Neural cell (in vitro differentiated cells): ENCODE results near the gene ARHGEF1.

ENCODE experiments used
- CTCF ChIP-seq: fragments of 450-650 bp; IDR thresholded peaks from 2 replicates; pipeline ENCODE4 v1.5.1; 2014; ENCODE audit warnings: antibody characterized with exemption, mild to moderate bottlenecking, moderate library complexity; ENCODE audit not compliant: poor library complexity, severe bottlenecking
- EP300 ChIP-seq: fragments of 450-650 bp; conservative IDR thresholded peaks from 2 replicates; pipeline ENCODE4 v1.6.1; 2014; ENCODE audit warnings: antibody characterized with exemption, mild to moderate bottlenecking, moderate library complexity; ENCODE audit not compliant: poor library complexity, severe bottlenecking
- MXI1 ChIP-seq: fragments of 450-650 bp; conservative IDR thresholded peaks from 2 replicates; pipeline ENCODE4 v1.6.1; 2014; ENCODE audit warnings: antibody characterized with exemption, mild to moderate bottlenecking; ENCODE audit not compliant: poor library complexity, severe bottlenecking
- SMC3 ChIP-seq: fragments of 450-650 bp; conservative IDR thresholded peaks from 2 replicates; pipeline ENCODE4 v1.6.1; 2014; ENCODE audit warnings: antibody characterized with exemption, mild to moderate bottlenecking, moderate library complexity; ENCODE audit not compliant: poor library complexity
- TAF1 ChIP-seq: IDR thresholded peaks from 2 replicates; pipeline ENCODE4 v1.6.1; 2012; ENCODE audit warnings: low read depth
- TF ChIP-seq, protein P1 (sequence below): IDR thresholded peaks from 2 replicates; pipeline ENCODE4 v1.6.1; 2012; ENCODE audit warnings: borderline replicate concordance

DNA sequence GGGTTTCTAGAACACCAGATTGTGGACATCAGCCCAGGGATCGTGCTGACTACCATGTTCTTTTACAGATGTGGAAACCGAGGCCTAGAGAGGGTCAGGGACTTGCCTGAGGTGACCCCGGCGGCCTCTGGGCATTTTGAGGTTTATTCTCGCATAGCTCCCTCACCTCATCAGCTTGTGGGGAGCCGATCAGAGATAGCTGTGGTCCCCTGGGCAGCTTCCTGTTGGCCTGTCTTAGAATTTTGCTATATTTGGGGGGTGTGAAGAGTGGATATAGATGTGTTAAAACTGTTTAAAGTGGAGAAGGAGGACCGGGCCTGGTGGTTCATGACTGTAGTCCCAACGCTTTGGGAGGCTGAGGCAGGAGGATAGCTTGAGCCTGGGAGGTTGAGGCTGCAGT is 6.9 kb downstream of the ARHGEF1 start:
- no peak for TF ChIP-seq TAF1
- TF ChIP-seq EP300: no peak
- TF ChIP-seq MXI1: no peak
- no peak for TF ChIP-seq SMC3
- no peak for TF ChIP-seq CTCF
- TF ChIP-seq, protein P1, sequence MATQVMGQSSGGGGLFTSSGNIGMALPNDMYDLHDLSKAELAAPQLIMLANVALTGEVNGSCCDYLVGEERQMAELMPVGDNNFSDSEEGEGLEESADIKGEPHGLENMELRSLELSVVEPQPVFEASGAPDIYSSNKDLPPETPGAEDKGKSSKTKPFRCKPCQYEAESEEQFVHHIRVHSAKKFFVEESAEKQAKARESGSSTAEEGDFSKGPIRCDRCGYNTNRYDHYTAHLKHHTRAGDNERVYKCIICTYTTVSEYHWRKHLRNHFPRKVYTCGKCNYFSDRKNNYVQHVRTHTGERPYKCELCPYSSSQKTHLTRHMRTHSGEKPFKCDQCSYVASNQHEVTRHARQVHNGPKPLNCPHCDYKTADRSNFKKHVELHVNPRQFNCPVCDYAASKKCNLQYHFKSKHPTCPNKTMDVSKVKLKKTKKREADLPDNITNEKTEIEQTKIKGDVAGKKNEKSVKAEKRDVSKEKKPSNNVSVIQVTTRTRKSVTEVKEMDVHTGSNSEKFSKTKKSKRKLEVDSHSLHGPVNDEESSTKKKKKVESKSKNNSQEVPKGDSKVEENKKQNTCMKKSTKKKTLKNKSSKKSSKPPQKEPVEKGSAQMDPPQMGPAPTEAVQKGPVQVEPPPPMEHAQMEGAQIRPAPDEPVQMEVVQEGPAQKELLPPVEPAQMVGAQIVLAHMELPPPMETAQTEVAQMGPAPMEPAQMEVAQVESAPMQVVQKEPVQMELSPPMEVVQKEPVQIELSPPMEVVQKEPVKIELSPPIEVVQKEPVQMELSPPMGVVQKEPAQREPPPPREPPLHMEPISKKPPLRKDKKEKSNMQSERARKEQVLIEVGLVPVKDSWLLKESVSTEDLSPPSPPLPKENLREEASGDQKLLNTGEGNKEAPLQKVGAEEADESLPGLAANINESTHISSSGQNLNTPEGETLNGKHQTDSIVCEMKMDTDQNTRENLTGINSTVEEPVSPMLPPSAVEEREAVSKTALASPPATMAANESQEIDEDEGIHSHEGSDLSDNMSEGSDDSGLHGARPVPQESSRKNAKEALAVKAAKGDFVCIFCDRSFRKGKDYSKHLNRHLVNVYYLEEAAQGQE: no peak
